Activated T-helper 1 cell treated with Interleukin-2 at 50 U/mL for 16 hours (primary cell): Measurements from ENCODE around the gene KCNMB2.

Experiments used
- DNase-seq: peaks from one replicate; pipeline ENCODE4 v3.0.0-alpha.2; 2020; ENCODE audit warnings: low read depth

The KCNMB2 gene

GRCh38 chr3:178569826-178570225 lies 33.6 kb downstream of the KCNMB2 start:
- no peak for DNase-seq

GRCh38 chr3:178583963-178584575 lies 47.8 kb downstream of the KCNMB2 start:
- no peak for DNase-seq

- DNase-seq: no peak
Measured at GRCh38 chr3:178584722-178585380, 48.6 kb downstream of the KCNMB2 start.

- DNase-seq: no peak
Measured at GRCh38 chr3:178585454-178585853, 49.2 kb downstream of the KCNMB2 start.

- no peak for DNase-seq
Measured at GRCh38 chr3:178586076-178586475, 49.8 kb downstream of the KCNMB2 start.

GRCh38 chr3:178588628-178589027 lies 52.4 kb downstream of the KCNMB2 start:
- DNase-seq: no peak

GRCh38 chr3:178593786-178594185 lies 57.5 kb downstream of the KCNMB2 start:
- no peak for DNase-seq

- DNase-seq: no peak
Measured at GRCh38 chr3:178597371-178597770, 61.1 kb downstream of the KCNMB2 start.

GRCh38 chr3:178602856-178603255 lies 66.6 kb downstream of the KCNMB2 start:
- DNase-seq: no peak

- no peak for DNase-seq
Measured at GRCh38 chr3:178603735-178604134, 67.5 kb downstream of the KCNMB2 start.

GRCh38 chr3:178618197-178618596 lies 82.0 kb downstream of the KCNMB2 start:
- no peak for DNase-seq

- no peak for DNase-seq
Measured at GRCh38 chr3:178618896-178619295, 82.7 kb downstream of the KCNMB2 start.

GRCh38 chr3:178623666-178624255 lies 87.5 kb downstream of the KCNMB2 start:
- DNase-seq: no peak

- DNase-seq: no peak
Measured at GRCh38 chr3:178624276-178624675, 88.0 kb downstream of the KCNMB2 start.

- no peak for DNase-seq
Measured at GRCh38 chr3:178625053-178625600, 88.9 kb downstream of the KCNMB2 start.

GRCh38 chr3:178628037-178628436 lies 91.8 kb downstream of the KCNMB2 start:
- no peak for DNase-seq

- DNase-seq: no peak
Measured at GRCh38 chr3:178629430-178630178, 93.4 kb downstream of the KCNMB2 start.

GRCh38 chr3:178631950-178632349 lies 95.7 kb downstream of the KCNMB2 start:
- DNase-seq: no peak

GRCh38 chr3:178634975-178635374 lies 98.7 kb downstream of the KCNMB2 start:
- no peak for DNase-seq

- DNase-seq: no peak
Measured at GRCh38 chr3:178637802-178638201, 101.6 kb downstream of the KCNMB2 start.

- DNase-seq: no peak
Measured at GRCh38 chr3:178645503-178645902, 109.3 kb downstream of the KCNMB2 start.

- DNase-seq: no peak
Measured at GRCh38 chr3:178646186-178646862, 110.1 kb downstream of the KCNMB2 start.
